Right atrium auricular region (tissue), 2 donors: Measurements from ENCODE around the gene NDUFB1. TPM values are rescaled to one million over a fixed set of nuclear protein-coding genes. Genes with fewer than 3 reads are reported as not detected.

Experiments used
- DNase-seq: peaks from one replicate; pipeline ENCODE4 v3.0.0-alpha.2; 2019; ENCODE audit warnings: low spot score
- H3K27ac ChIP-seq, 2 donors: fragments of 200-600 bp; sonication (generic); 1 replicate in 1 of 2; 2 replicates in 1 of 2; pipeline ENCODE4 v1.5.1; 2016 to 2019
- H3K27me3 ChIP-seq, 2 donors: fragments of 200-600 bp; sonication (generic); one replicate each; pipeline versions ENCODE4 v1.5.1 to v1.6.0; 2017 to 2019
- H3K36me3 ChIP-seq: fragments of 200-600 bp; sonication (generic); one replicate; pipeline ENCODE4 v1.5.1; 2016
- H3K4me1 ChIP-seq, 2 donors: fragments of 200-600 bp; sonication (generic); one replicate each; pipeline versions ENCODE4 v1.5.1 to v1.6.0; 2017 to 2019
- H3K4me3 ChIP-seq, 2 donors: fragments of 200-600 bp; sonication (generic); 1 replicate in 1 of 2; 2 replicates in 1 of 2; pipeline ENCODE4 v1.5.1; 2017 to 2019; ENCODE audit warnings: mild to moderate bottlenecking in 1 of 2, moderate library complexity in 1 of 2
- H3K9me3 ChIP-seq, 2 donors: fragments of 200-600 bp; sonication (generic); one replicate each; pipeline ENCODE4 v1.5.1; 2019
- CTCF ChIP-seq, 2 donors: fragments of 200-600 bp; sonication (generic); IDR thresholded peaks; one replicate each; pipeline ENCODE4 v1.5.1; 2019; ENCODE audit warnings: antibody characterized with exemption in 2 of 2
- total RNA-seq, 2 donors: library from RNA; depleted of rRNA; stranded (reverse); fragments of >200 nt; gene quantifications; one replicate each; pipeline ENCODE4 v1.1.0, GENCODE V29; 2016

NDUFB1 gene
- total RNA-seq, 2 donors from 2014 or later: 1,040 to 1,566 TPM

- Histone ChIP-seq H3K27ac (no peak overlapping the region), H3K9me3 (no peaks in the 10 kb centered on the region), H3K36me3 (peaks cover 46% of the 10 kb centered on the region), H3K4me3 (no peak overlapping the region), H3K27me3 (no peaks in the 10 kb centered on the region), H3K4me1 (no peaks in the 10 kb centered on the region)
- no peak for DNase-seq
- TF ChIP-seq CTCF (IDR thresholded peaks at IDR 0.05): peak in 1 of 2 donors; percentile 30
Measured at GRCh38 chr14:92093320-92093719, 28.2 kb downstream of the NDUFB1 start.

- no peak for DNase-seq
- no peaks in the 10 kb centered on the region for H3K4me1 ChIP-seq
- H3K9me3 ChIP-seq: no peaks in the 10 kb centered on the region
- no peaks in the 10 kb centered on the region for H3K27me3 ChIP-seq
- no peak for TF ChIP-seq CTCF (IDR thresholded peaks at IDR 0.05)
- H3K27ac ChIP-seq: no peak overlapping the region
- H3K4me3 ChIP-seq: no peak overlapping the region
- H3K36me3 ChIP-seq: peaks cover 24% of the 10 kb centered on the region
Measured at GRCh38 chr14:92088494-92088893, 33.0 kb downstream of the NDUFB1 start.

- peaks cover 49% of the 10 kb centered on the region for H3K36me3 ChIP-seq
- DNase-seq: no peak
- no peak for TF ChIP-seq CTCF (IDR thresholded peaks at IDR 0.05)
Measured at GRCh38 chr14:92074555-92074954, 47.0 kb downstream of the NDUFB1 start.

More at GRCh38 chr14:92074555-92074954, 47.0 kb downstream of the NDUFB1 start:
- Histone ChIP-seq H3K4me1 (no peaks in the 10 kb centered on the region), H3K4me3 (no peak overlapping the region), H3K9me3 (no peaks in the 10 kb centered on the region), H3K27ac (no peak overlapping the region), H3K27me3 (no peaks in the 10 kb centered on the region)

Other genes with a start within 250 kb of the NDUFB1 start
- 100 to 1,000 TPM; 125 to 132 TPM for gene FBLN5, start 174.0 kb downstream of the NDUFB1 start, total RNA-seq
- gene TRIP11, start 81.6 kb downstream of the NDUFB1 start, total RNA-seq: 10 to 100 TPM; 25.7 to 26.1 TPM
- 10 to 100 TPM in 1 of 2 donors, 1 to 10 TPM in 1; 9.1 to 17.9 TPM for gene ATXN3, start 15.1 kb downstream of the NDUFB1 start, total RNA-seq
- gene CPSF2, start 263 bp upstream of the NDUFB1 start, total RNA-seq: 10 to 100 TPM; 24.4 to 24.8 TPM
- gene SLC24A4, start 201.5 kb upstream of the NDUFB1 start, total RNA-seq: under 1 TPM; 0.04 to 0.24 TPM